K562 (cell line): Measurements from ENCODE around the gene DTNBP1. TPM values are rescaled to one million over a fixed set of nuclear protein-coding genes. Genes with fewer than 3 reads are reported as not detected.

Source experiments
- ATAC-seq: fragments of 200-7000 bp; cut with Tn5 transposase; 3 replicates; pipeline ENCODE4 v1.9.1; 2020; ENCODE audit warnings: moderate library complexity
- BruUV-seq: library from RNA; stranded (reverse); fragments of 400-500 nt; replicated peaks from 2 replicates; lab custom pipeline; 2021; lab: Mats Ljungman, UMichigan
- CTCF ChIA-PET: fragments of 300-600 bp; formaldehyde crosslinking; extraction: SDS; loops from one replicate; lab custom pipeline; 2021; ENCODE audit warnings: low intra/inter-chr PET ratio; lab: Yijun Ruan, JAX
- POLR2A ChIA-PET: fragments of 300-600, 350-650 bp; sonication (Branson Sonifier 250); formaldehyde crosslinking; extraction: SDS; loops from one replicate; lab custom pipeline; 2021; ENCODE audit warnings: antibody characterized with exemption, inconsistent platforms; lab: Yijun Ruan, JAX
- DNase-seq, 4 experiments: peaks; one replicate each; pipeline versions ENCODE4 v3.0.0 to v3.0.0-alpha.2; 2011 to 2018; ENCODE audit warnings: low spot score in 3 of 4, mixed read lengths in 3 of 4; ENCODE audit errors: extremely low read depth in 1 of 4
- FAIRE-seq: peaks from 2 replicates; lab custom pipeline; 2011; peaks lifted over from hg19 to GRCh38; lab: Jason Lieb, UNC
- H2AFZ ChIP-seq: 2 replicates; pipeline ENCODE4 v1.6.0; 2011; ENCODE audit warnings: low read depth, low read length, control low read depth, inconsistent platforms
- H3K27ac ChIP-seq: fragments of 200-600 bp; 3 replicates; pipeline ENCODE4 v1.8.0; 2011; ENCODE audit warnings: low read depth, mild to moderate bottlenecking, control low read depth, inconsistent platforms, low read length, moderate library complexity, mixed read lengths; ENCODE audit errors: extremely low read depth
- H3K27me3 ChIP-seq, 2 experiments: fragments of 300-600 bp in 1 of 2; 2 replicates in 1 of 2; 3 replicates in 1 of 2; pipeline versions ENCODE4 v1.6.0 to v1.8.0; 2011; ENCODE audit warnings: inconsistent platforms in 2 of 2, low read length in 2 of 2, mild to moderate bottlenecking in 1 of 2, mixed read lengths in 1 of 2, moderate library complexity in 1 of 2; ENCODE audit not compliant: control insufficient read depth in 2 of 2, insufficient read depth in 2 of 2
- H3K36me3 ChIP-seq: fragments of 300-600 bp; 3 replicates; pipeline ENCODE4 v1.8.0; 2011; ENCODE audit warnings: mild to moderate bottlenecking, low read length, inconsistent platforms; ENCODE audit not compliant: control insufficient read depth, insufficient read depth
- H3K4me1 ChIP-seq, 2 experiments: fragments of 200-600 bp in 1 of 2; replicated peaks in 1 of 2; 2 replicates in 1 of 2; 3 replicates in 1 of 2; pipeline versions ENCODE4 v1.5.1 to v1.8.0; 2011; ENCODE audit warnings: inconsistent platforms in 2 of 2, low read length in 2 of 2, mild to moderate bottlenecking in 1 of 2, mixed read lengths in 1 of 2, moderate library complexity in 1 of 2; ENCODE audit not compliant: control insufficient read depth in 2 of 2, insufficient read depth in 2 of 2
- H3K4me2 ChIP-seq: 2 replicates; pipeline ENCODE4 v1.6.1; 2011; ENCODE audit warnings: low read length, control low read depth, inconsistent platforms, mixed read lengths; ENCODE audit not compliant: insufficient read depth
- H3K4me3 ChIP-seq: fragments of 200-600 bp; sonication (generic), shearing (Covaris generic); 2 replicates; pipeline ENCODE4 v1.5.1; 2016; ENCODE audit warnings: control low read depth, inconsistent platforms
- H3K79me2 ChIP-seq: fragments of 200-600 bp; 3 replicates; pipeline ENCODE4 v1.8.0; 2011; ENCODE audit warnings: low read length, inconsistent platforms; ENCODE audit not compliant: control insufficient read depth, insufficient read depth
- H3K9ac ChIP-seq, 2 experiments: 2 replicates each; pipeline versions ENCODE4 v1.6.0 to v1.6.1; 2011; ENCODE audit warnings: low read depth in 2 of 2, low read length in 2 of 2, control low read depth in 1 of 2, inconsistent platforms in 1 of 2, mild to moderate bottlenecking in 1 of 2, mixed read lengths in 1 of 2; ENCODE audit not compliant: insufficient read depth in 1 of 2
- H3K9me1 ChIP-seq: one replicate; pipeline ENCODE4 v1.6.0; 2011; ENCODE audit warnings: inconsistent platforms, mild to moderate bottlenecking, low read length, moderate library complexity; ENCODE audit not compliant: control insufficient read depth, insufficient read depth
- H3K9me3 ChIP-seq: replicated peaks from 2 replicates; pipeline ENCODE4 v1.5.1; 2011; ENCODE audit warnings: low read depth, low read length, inconsistent platforms; ENCODE audit not compliant: control insufficient read depth, insufficient read depth
- H4K20me1 ChIP-seq: replicated peaks from 2 replicates; pipeline ENCODE4 v1.6.1; 2011; ENCODE audit warnings: low read length, inconsistent platforms, mixed read lengths; ENCODE audit not compliant: control insufficient read depth, insufficient read depth
- FOXP1 ChIP-seq: sonication (generic); formaldehyde crosslinking; IDR thresholded peaks from 2 replicates; pipeline ENCODE4 v1.8.0; 2022; ENCODE audit warnings: mild to moderate bottlenecking, missing genetic modification reagents
- HDGF ChIP-seq: fragments of 450-650 bp; IDR thresholded peaks from 2 replicates; pipeline ENCODE4 v1.6.1; 2016
- JUN ChIP-seq, 2 experiments: sonication (generic) in 1 of 2; formaldehyde crosslinking in 1 of 2; IDR thresholded peaks; 2 replicates each; pipeline versions ENCODE4 v1.6.1 to v1.8.0; 2012 to 2022; ENCODE audit warnings: borderline replicate concordance in 2 of 2, mild to moderate bottlenecking in 2 of 2, improper control_type of control experiment in 1 of 2, low read depth in 1 of 2, low read length in 1 of 2, missing genetic modification reagents in 1 of 2
- NRF1 ChIP-seq, 2 experiments: fragments of 450-650 bp; IDR thresholded peaks in 1 of 2; conservative IDR thresholded peaks in 1 of 2; 2 replicates each; pipeline ENCODE4 v1.6.1; 2014; ENCODE audit warnings: mild to moderate bottlenecking in 2 of 2
- SAP30 ChIP-seq: fragments of 200-600 bp; sonication (generic); IDR thresholded peaks from 2 replicates; pipeline ENCODE4 v1.6.1; 2012; ENCODE audit warnings: borderline replicate concordance, low read depth, mild to moderate bottlenecking, moderate library complexity, low read length, control low read depth, inconsistent platforms; ENCODE audit not compliant: insufficient read depth, poor library complexity, severe bottlenecking
- XRCC5 ChIP-seq: fragments of 200-400 bp; formaldehyde crosslinking; IDR thresholded peaks from 2 replicates; pipeline ENCODE4 v1.6.1; 2017; ENCODE audit warnings: low read depth, mild to moderate bottlenecking, low read length
- ZNF431 ChIP-seq: sonication (generic); formaldehyde crosslinking; IDR thresholded peaks from 2 replicates; pipeline ENCODE4 v1.8.0; 2022; ENCODE audit warnings: mild to moderate bottlenecking, missing genetic modification reagents
- WGBS: fragments of 100-300 bp; shearing (Covaris generic); methylation state at CpG from one replicate; pipeline ENCODE4 v1.1.6; 2016; ENCODE audit warnings: low coverage, mixed read lengths; ENCODE audit not compliant: insufficient coverage; ENCODE audit errors: missing lambda C conversion rate; 5-methylcytosine and 5-hydroxymethylcytosine counted together
- in situ Hi-C: fragments of 300-500 bp; cut with MboI; formaldehyde crosslinking; loops from 4 replicates; pipeline ENCODE4 v1.15.0; 2018; ENCODE audit warnings: inconsistent platforms, mixed read lengths
- intact Hi-C: fragments of 100-400 bp; cut with micrococcal nuclease; formaldehyde crosslinking; loops from 2 replicates; pipeline ENCODE4 v1.14.2; 2022
- polyA plus RNA-seq, 8 experiments: library from polyadenylated mRNA; depleted of rRNA in 4 of 8; stranded (reverse) in 5 of 8; unstranded in 3 of 8; fragments of >200 nt; fragmentation: Nextera tagmentation in 2 of 8; fragmentation: Illumina TruSeq in 1 of 8; extraction: Ambion mirVana in 2 of 8; extraction: Trizol in 1 of 8; gene quantifications; 2 replicates each; pipeline versions ENCODE4 v1.2.1 to v1.2.3, GENCODE V29; 2011 to 2014; ENCODE audit warnings: inconsistent platforms in 1 of 8, missing spikeins in 1 of 8
- total RNA-seq, 7 experiments: library from RNA; depleted of rRNA in 6 of 7; stranded (reverse); fragments of >200 nt in 6 of 7; fragmentation: Illumina TruSeq in 2 of 7; extraction: Trizol in 2 of 7; gene quantifications; 2 replicates each; pipeline versions ENCODE4 v1.2.1 to v1.2.3, GENCODE V29; 2011 to 2021; ENCODE audit warnings: low replicate concordance in 1 of 7
- TF ChIP-seq, protein P1 (sequence below): fragments of 250-450 bp; sonication (Bioruptor Pico); IDR thresholded peaks from 2 replicates; pipeline ENCODE4 v1.8.0; 2022; ENCODE audit warnings: inconsistent platforms
- TF ChIP-seq, protein P2 (sequence below), 2 experiments: IDR thresholded peaks; 2 replicates each; pipeline ENCODE4 v1.6.1; 2012; ENCODE audit warnings: improper control_type of control experiment in 2 of 2, low read depth in 2 of 2, low read length in 2 of 2, borderline replicate concordance in 1 of 2
- TF ChIP-seq, protein P3 (sequence below): sonication (generic); formaldehyde crosslinking; IDR thresholded peaks from 2 replicates; pipeline ENCODE4 v1.8.0; 2022; ENCODE audit warnings: mild to moderate bottlenecking, missing genetic modification reagents

DTNBP1 gene
- total and polyA plus RNA-seq, 9 of the 15 experiments (the other 6 are each of a cell fraction or from before 2014, with no cell fraction given): 16.7 to 54.5 (median 21.4) TPM

DNA sequence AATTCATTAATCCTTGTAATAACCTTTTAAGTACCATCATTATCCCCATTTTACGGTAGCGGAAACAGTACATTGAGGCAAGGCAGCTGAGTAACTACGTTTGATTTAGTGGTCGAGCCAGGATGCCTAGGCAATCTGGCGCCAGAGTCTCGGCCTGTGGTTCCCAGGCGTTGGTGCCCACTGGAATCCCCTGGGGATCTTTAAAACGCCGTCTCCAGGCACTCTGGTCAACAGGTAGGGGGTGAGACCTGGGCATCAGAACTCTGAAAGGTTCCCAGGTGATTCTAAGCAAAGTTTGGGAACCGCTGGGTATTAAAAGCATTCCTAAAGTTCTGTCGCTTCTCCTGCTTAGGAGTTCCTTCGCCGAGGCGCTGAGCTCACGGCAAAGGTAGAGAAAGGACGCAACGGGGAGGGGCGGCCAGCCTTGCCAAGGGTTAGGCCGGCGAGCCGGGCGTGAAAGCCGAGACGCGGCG lies 939 bp downstream of the DTNBP1 start:
- Histone ChIP-seq H3K27ac (peak overlapping the region; percentile 78), H3K4me3 (peak overlapping the region; percentile 73), H3K4me2 (peak overlapping the region; percentile 85), H3K36me3 (peaks cover 14% of the 10 kb centered on the region; the same call in 2 of the 3 replicates), H3K4me1 (peaks cover 21 to 22% of the 10 kb centered on the region in 2 experiments; a peak in 4 of 5 replicates), H3K79me2 (peaks cover 38% of the 10 kb centered on the region), H3K9me1 (no peaks in the 10 kb centered on the region), H3K27me3 (no peaks in the 10 kb centered on the region), H2AFZ (peak overlapping the region; percentile 86), H4K20me1 (no peaks in the 10 kb centered on the region), H3K9me3 (no peaks in the 10 kb centered on the region), H3K9ac (peak overlapping the region; percentile 69 to 92)
- no TSS peak for BruUV-seq
- peak in 1 of 4 experiments; percentile 19 for DNase-seq
- POLR2A ChIA-PET: interaction anchor here (0.6 to 1.9 kb wide), 8 partner anchors 9 to 397 kb away, joined by 3 to 10 read pairs (median 3); no protein-coding TSS in a partner anchor
- CTCF ChIA-PET: no interaction called here
- intact Hi-C loops: no loop called here
- no peak for ATAC-seq
- 12% methylated on average over 26 of the region's 26 CpGs for WGBS
- no peak for FAIRE-seq
- in situ Hi-C loops: no loop called here
- TF ChIP-seq ZNF431 (CRISPR knock-in tag) (no peak), JUN (IDR thresholded peaks at IDR 0.05; ENCODE audit: borderline replicate concordance, low read depth, low read length) (peak; percentile 4; the same call in 1 of the 2 replicates), JUN (CRISPR knock-in tag; IDR thresholded peaks at IDR 0.05; ENCODE audit: borderline replicate concordance) (no peak), NRF1 (conservative IDR thresholded peaks at IDR 0.05 in 1 of 2, IDR thresholded peaks at IDR 0.05 in 1 of 2) (peak in 1 of 2 experiments; percentile 57; a peak in 1 of 4 replicates), XRCC5 (0 out of 2 replicates have a peak, but pooled peaks have one; percentile 17), HDGF (0 out of 2 replicates have a peak, but pooled peaks have one; percentile 25), FOXP1 (0 out of 2 replicates have a peak, but pooled peaks have one; percentile 9), SAP30 (peak; percentile 52)
- TF ChIP-seq, protein P1, sequence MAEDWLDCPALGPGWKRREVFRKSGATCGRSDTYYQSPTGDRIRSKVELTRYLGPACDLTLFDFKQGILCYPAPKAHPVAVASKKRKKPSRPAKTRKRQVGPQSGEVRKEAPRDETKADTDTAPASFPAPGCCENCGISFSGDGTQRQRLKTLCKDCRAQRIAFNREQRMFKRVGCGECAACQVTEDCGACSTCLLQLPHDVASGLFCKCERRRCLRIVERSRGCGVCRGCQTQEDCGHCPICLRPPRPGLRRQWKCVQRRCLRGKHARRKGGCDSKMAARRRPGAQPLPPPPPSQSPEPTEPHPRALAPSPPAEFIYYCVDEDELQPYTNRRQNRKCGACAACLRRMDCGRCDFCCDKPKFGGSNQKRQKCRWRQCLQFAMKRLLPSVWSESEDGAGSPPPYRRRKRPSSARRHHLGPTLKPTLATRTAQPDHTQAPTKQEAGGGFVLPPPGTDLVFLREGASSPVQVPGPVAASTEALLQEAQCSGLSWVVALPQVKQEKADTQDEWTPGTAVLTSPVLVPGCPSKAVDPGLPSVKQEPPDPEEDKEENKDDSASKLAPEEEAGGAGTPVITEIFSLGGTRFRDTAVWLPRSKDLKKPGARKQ (CRISPR knock-in tag): 0 out of 2 replicates have a peak, but pooled peaks have one; percentile 55
- TF ChIP-seq, protein P2, sequence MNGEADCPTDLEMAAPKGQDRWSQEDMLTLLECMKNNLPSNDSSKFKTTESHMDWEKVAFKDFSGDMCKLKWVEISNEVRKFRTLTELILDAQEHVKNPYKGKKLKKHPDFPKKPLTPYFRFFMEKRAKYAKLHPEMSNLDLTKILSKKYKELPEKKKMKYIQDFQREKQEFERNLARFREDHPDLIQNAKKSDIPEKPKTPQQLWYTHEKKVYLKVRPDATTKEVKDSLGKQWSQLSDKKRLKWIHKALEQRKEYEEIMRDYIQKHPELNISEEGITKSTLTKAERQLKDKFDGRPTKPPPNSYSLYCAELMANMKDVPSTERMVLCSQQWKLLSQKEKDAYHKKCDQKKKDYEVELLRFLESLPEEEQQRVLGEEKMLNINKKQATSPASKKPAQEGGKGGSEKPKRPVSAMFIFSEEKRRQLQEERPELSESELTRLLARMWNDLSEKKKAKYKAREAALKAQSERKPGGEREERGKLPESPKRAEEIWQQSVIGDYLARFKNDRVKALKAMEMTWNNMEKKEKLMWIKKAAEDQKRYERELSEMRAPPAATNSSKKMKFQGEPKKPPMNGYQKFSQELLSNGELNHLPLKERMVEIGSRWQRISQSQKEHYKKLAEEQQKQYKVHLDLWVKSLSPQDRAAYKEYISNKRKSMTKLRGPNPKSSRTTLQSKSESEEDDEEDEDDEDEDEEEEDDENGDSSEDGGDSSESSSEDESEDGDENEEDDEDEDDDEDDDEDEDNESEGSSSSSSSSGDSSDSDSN (IDR thresholded peaks at IDR 0.05; ENCODE audit: borderline replicate concordance in 1 of 2, low read depth in 2 of 2, low read length in 2 of 2): 0 out of 4 replicates have a peak, but pooled peaks of 1 of the 2 experiments have one; percentile 54
- TF ChIP-seq, protein P3, sequence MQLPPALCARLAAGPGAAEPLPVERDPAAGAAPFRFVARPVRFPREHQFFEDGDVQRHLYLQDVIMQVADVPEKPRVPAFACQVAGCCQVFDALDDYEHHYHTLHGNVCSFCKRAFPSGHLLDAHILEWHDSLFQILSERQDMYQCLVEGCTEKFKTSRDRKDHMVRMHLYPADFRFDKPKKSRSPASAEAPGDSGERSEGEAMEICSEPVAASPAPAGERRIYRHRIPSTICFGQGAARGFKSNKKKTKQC (CRISPR knock-in tag): 0 out of 2 replicates have a peak, but pooled peaks have one; percentile 19
